Measurements from ENCODE around the gene LDAF1.
A peak's percentile ranks its signal among the peaks of the same experiment; 100 is the strongest.

LDAF1 gene

DNA sequence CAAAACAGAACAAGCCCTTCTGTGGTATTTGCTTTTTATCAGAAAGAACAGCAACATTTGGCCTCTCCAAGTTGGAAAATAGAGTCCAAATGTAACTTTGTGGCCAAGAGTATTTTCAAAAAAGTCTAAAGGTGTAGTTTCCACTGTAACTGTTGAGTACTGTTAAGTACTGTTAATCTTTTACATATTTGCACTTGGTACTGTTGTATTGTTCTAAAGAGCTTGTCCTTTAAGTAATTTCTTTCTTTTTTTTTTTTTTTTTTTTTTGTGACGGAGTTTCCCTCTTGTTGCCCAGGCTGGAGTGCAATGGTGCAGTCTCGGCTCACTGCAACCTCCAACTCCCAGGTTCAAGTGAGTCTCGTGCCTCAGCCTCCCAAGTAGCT lies 21.5 kb downstream of the LDAF1 start:
- TF ChIP-seq GATA2 (IDR thresholded peaks at IDR 0.05; ENCODE audit: low read depth, low read length), result no peak
- no peak for TF ChIP-seq GATA3 (IDR thresholded peaks at IDR 0.05; ENCODE audit: low read depth, low read length)

DNA sequence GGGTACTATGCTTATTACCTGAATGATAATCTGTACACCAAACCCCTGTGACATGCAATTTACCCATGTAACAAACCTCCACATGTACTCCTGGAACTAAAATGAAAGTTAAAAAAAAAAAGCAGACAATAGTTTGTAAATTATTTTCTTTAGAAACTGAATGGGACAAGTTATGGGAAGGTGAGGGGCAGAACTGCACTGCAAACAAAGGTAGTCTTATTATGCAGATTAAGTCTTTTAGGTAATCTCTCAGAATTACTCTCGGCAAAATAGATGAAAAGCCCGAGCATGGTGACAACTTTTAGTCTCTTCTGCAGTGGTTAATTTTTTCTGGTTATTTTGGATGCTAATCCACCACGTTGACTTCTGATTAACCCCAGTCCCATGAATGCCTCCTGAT lies 25.5 kb downstream of the LDAF1 start:
- TF ChIP-seq GATA3 (IDR thresholded peaks at IDR 0.05; ENCODE audit: low read depth, low read length) (no peak), GATA2 (IDR thresholded peaks at IDR 0.05; ENCODE audit: low read depth, low read length) (no peak)

GRCh38 chr16:21184834-21185233 lies 26.4 kb downstream of the LDAF1 start:
- no peak for TF ChIP-seq GATA3 (IDR thresholded peaks at IDR 0.05; ENCODE audit: low read depth, low read length)
- no peak for TF ChIP-seq GATA2 (IDR thresholded peaks at IDR 0.05; ENCODE audit: low read depth, low read length)

DNA sequence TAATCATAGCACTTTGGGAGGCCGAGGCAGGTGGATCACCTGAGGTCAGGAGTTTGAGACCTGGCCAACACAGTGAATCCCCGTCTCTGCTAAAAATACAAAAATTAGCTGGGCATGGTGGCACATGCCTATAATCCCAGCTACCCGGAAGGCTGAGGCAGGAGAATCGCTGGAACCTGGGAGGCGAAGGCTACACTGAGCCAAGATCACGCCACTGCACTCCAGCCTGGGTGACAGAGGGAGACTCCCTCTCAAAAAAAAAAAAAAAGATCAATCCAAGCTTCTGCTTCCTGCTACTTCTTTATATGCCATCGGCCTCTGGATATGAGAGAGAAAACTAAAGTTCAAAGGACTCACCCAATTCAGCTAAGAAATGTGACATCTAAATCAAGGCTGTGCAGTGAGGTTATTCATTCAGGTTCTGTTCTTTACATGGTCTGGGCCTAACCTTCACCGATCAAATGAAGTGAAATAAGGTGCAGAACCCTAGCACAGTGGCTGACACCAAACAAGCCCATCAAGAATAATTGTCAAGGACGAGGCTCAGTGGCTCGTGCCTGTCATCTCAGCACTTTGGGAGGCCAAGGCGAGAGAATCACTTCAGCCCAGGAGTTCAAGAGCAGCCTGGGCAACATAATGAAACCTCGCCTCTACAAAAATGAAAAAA lies 27.3 kb downstream of the LDAF1 start:
- TF ChIP-seq GATA2 (IDR thresholded peaks at IDR 0.05; ENCODE audit: low read depth, low read length) (no peak), GATA3 (IDR thresholded peaks at IDR 0.05; ENCODE audit: low read depth, low read length) (no peak)

DNA sequence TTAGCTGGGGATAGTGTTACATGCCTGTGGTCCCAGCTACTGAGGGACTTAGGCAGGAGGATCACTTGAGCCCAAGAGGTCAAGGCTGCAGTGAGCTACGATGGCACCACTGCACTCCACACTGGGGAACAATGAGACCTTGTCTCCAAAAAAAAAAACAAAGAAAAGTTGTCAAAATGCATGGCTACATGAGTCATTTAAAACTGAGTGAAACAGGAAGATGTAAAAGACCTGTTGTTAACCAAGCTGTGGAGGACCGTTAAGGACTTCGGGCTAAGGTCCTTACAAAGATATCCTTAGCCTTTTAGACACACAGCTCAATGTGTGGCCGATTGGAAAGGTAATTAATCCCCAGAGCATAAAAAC lies 27.8 kb downstream of the LDAF1 start:
- TF ChIP-seq GATA3 (IDR thresholded peaks at IDR 0.05; ENCODE audit: low read depth, low read length) (no peak), GATA2 (IDR thresholded peaks at IDR 0.05; ENCODE audit: low read depth, low read length) (no peak)

DNA sequence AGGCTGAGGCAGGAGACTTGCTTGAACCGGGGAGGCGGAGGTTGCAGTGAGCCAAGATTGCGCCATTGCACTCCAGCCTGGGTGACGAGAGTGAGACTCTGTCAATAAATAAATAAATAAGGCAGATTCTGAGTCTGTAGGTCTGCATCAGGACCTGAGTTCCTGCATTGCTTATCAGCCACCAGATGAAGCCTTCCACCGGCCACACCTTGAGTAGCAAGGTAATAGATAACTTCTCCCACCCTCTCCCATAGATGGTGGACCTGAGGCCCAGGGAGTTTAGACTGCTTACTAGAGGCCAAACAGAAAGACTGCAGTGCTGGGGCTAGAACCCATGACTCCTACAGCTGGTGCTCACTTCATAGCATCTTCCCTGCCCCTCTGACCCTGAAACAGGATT lies 30.8 kb downstream of the LDAF1 start:
- no peak for TF ChIP-seq GATA2 (IDR thresholded peaks at IDR 0.05; ENCODE audit: low read depth, low read length)
- no peak for TF ChIP-seq GATA3 (IDR thresholded peaks at IDR 0.05; ENCODE audit: low read depth, low read length)

- TF ChIP-seq GATA3 (IDR thresholded peaks at IDR 0.05; ENCODE audit: low read depth, low read length) (no peak), GATA2 (IDR thresholded peaks at IDR 0.05; ENCODE audit: low read depth, low read length) (no peak)
Measured at GRCh38 chr16:21190013-21190412, 31.5 kb downstream of the LDAF1 start.

DNA sequence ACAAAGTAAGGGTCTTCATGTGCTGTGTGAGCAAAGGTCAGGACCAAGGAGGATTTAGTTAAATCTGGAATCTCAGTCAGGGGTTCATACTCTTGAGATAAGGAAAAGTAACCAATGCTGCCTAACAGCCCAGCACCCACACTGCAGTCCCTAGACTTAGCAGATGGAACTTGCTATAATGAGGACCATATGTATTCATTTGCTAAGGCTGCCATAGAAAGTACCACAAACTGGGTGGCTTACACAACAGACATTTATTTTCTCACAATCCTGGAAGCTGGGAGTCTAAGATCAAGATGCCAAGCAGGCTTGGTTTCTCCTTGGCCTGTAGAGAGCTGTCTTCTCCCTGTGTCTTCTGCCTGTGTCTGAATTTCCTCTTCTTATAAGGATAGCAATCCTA lies 32.1 kb downstream of the LDAF1 start:
- TF ChIP-seq GATA3 (IDR thresholded peaks at IDR 0.05; ENCODE audit: low read depth, low read length) (no peak), GATA2 (IDR thresholded peaks at IDR 0.05; ENCODE audit: low read depth, low read length) (no peak)

- TF ChIP-seq GATA3 (IDR thresholded peaks at IDR 0.05; ENCODE audit: low read depth, low read length) (no peak), GATA2 (IDR thresholded peaks at IDR 0.05; ENCODE audit: low read depth, low read length) (no peak)
Measured at GRCh38 chr16:21192991-21193390, 34.5 kb downstream of the LDAF1 start.

DNA sequence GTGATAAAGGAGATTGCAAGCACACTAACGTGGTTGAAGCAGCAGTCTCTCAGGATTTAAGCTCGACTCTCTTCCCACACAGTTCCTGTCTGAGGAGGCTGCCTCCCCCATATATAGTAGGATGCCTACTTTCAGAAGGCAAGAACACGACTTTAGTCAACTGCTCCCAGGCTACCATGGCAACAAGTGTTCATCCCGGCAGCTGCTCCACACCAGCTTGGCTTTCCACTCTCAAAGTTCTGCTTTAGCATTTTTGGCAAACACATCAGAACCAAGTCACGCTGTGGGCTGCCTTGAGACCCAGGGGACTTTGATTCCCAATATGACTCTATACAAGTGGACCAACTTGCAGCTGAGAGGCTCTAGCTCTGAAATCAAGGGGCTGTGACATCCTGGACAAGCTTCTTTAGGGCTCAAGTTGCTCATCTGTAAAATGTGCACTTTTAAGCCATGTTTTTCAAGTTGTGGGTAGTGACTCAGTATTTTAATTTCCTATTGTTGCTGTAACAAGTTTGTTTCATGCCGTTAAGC lies 36.4 kb downstream of the LDAF1 start:
- no peak for TF ChIP-seq GATA3 (IDR thresholded peaks at IDR 0.05; ENCODE audit: low read depth, low read length)
- no peak for TF ChIP-seq GATA2 (IDR thresholded peaks at IDR 0.05; ENCODE audit: low read depth, low read length)

- TF ChIP-seq GATA2 (IDR thresholded peaks at IDR 0.05; ENCODE audit: low read depth, low read length) (no peak), GATA3 (IDR thresholded peaks at IDR 0.05; ENCODE audit: low read depth, low read length) (no peak)
Measured at GRCh38 chr16:21197112-21197511, 38.6 kb downstream of the LDAF1 start.

GRCh38 chr16:21197621-21198020 lies 39.1 kb downstream of the LDAF1 start:
- TF ChIP-seq GATA2 (IDR thresholded peaks at IDR 0.05; ENCODE audit: low read depth, low read length), result no peak
- TF ChIP-seq GATA3 (IDR thresholded peaks at IDR 0.05; ENCODE audit: low read depth, low read length), result no peak

- no peak for TF ChIP-seq GATA3 (IDR thresholded peaks at IDR 0.05; ENCODE audit: low read depth, low read length)
- TF ChIP-seq GATA2 (IDR thresholded peaks at IDR 0.05; ENCODE audit: low read depth, low read length), result peak; percentile 65; the same call in 1 of the 2 replicates
Measured at GRCh38 chr16:21199607-21200218, 41.2 kb downstream of the LDAF1 start.

- peak; percentile 48 for TF ChIP-seq GATA2 (IDR thresholded peaks at IDR 0.05; ENCODE audit: low read depth, low read length)
- no peak for TF ChIP-seq GATA3 (IDR thresholded peaks at IDR 0.05; ENCODE audit: low read depth, low read length)
Measured at GRCh38 chr16:21203155-21203797, 44.8 kb downstream of the LDAF1 start.

DNA sequence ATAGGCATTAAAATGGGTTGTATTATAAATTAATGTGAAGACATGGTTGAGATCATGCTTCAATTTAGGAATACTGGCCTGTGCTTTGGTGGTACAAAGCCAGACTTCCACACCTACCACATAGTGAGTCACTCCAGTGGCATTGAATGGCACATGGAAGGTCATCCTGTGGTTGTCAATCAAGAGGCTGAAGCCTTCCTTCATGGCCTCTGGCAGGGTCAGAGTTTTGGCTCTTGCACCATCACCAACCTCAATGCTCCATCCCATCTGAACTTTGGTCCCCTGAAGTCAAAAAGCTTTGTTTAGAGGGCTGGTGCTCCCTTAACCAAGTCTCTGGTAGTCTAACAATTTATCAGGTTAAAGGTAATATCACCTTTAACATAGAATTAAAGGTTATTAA lies 46.8 kb downstream of the LDAF1 start:
- TF ChIP-seq GATA3 (IDR thresholded peaks at IDR 0.05; ENCODE audit: low read depth, low read length) (no peak), GATA2 (IDR thresholded peaks at IDR 0.05; ENCODE audit: low read depth, low read length) (no peak)
